ENCODE data around the gene MVB12B. TPM values are rescaled to one million over a fixed set of nuclear protein-coding genes. Genes with fewer than 3 reads are reported as not detected.

Gene MVB12B
- total RNA-seq, 1 donor from 2014 or later = 16.5 TPM

- TF ChIP-seq POLR2A (IDR thresholded peaks at IDR 0.05) (no peak), CTCF (IDR thresholded peaks at IDR 0.05) (no peak), POLR2AphosphoS5 (IDR thresholded peaks at IDR 0.05; ENCODE audit: insufficient read depth in 1 of 2, low read depth in 1 of 2) (no peak)
- peak in 1 of 2 donors; percentile 14 for DNase-seq (ENCODE audit: extremely low spot score in 2 of 2)
- no peaks in the 10 kb centered on the region for H3K27me3 ChIP-seq
- H3K36me3 ChIP-seq = peaks cover 0 to 7% of the 10 kb centered on the region in 2 donors
- H3K9me3 ChIP-seq = no peaks in the 10 kb centered on the region
- intact Hi-C loops (cut with DNase I) = no loop called here
- no peak overlapping the region for H3K27ac ChIP-seq
- no peaks in the 10 kb centered on the region for H3K4me1 ChIP-seq
- no peak overlapping the region for H3K4me3 ChIP-seq
These were observed 95.2 kb downstream of the MVB12B start for GRCh38 chr9:126421567-126422428.

GRCh38 chr9:126423142-126423915 lies 96.7 kb downstream of the MVB12B start:
- no peak for TF ChIP-seq CTCF (IDR thresholded peaks at IDR 0.05)
- TF ChIP-seq POLR2AphosphoS5 (IDR thresholded peaks at IDR 0.05; ENCODE audit: insufficient read depth in 1 of 2, low read depth in 1 of 2) = no peak
- TF ChIP-seq POLR2A (IDR thresholded peaks at IDR 0.05) = no peak
- Histone ChIP-seq H3K27me3 (no peaks in the 10 kb centered on the region), H3K4me3 (no peak overlapping the region), H3K27ac (no peak overlapping the region), H3K9me3 (no peaks in the 10 kb centered on the region), H3K36me3 (peaks cover 0 to 7% of the 10 kb centered on the region in 2 donors), H3K4me1 (no peaks in the 10 kb centered on the region)
- intact Hi-C loops (cut with DNase I) = no loop called here
- DNase-seq (ENCODE audit: extremely low spot score in 2 of 2) = peak in 1 of 2 donors; percentile 65

GRCh38 chr9:126423916-126424185 lies 97.2 kb downstream of the MVB12B start:
- Histone ChIP-seq H3K4me1 (no peaks in the 10 kb centered on the region), H3K4me3 (no peak overlapping the region)
- intact Hi-C loops (cut with DNase I) = no loop called here

GRCh38 chr9:126424511-126424910 lies 97.9 kb downstream of the MVB12B start:
- H3K36me3 ChIP-seq = peaks cover 0 to 7% of the 10 kb centered on the region in 2 donors
- H3K4me3 ChIP-seq = no peak overlapping the region
- TF ChIP-seq POLR2A (IDR thresholded peaks at IDR 0.05) (no peak), CTCF (IDR thresholded peaks at IDR 0.05) (no peak), POLR2AphosphoS5 (IDR thresholded peaks at IDR 0.05; ENCODE audit: insufficient read depth in 1 of 2, low read depth in 1 of 2) (no peak)
- H3K27me3 ChIP-seq = no peaks in the 10 kb centered on the region
- intact Hi-C loops (cut with DNase I) = no loop called here
- H3K27ac ChIP-seq = no peak overlapping the region
- no peaks in the 10 kb centered on the region for H3K9me3 ChIP-seq
- peak in 1 of 2 donors; percentile 13 for DNase-seq (ENCODE audit: extremely low spot score in 2 of 2)
- no peaks in the 10 kb centered on the region for H3K4me1 ChIP-seq

More at GRCh38 chr9:126423916-126424185, 97.2 kb downstream of the MVB12B start:
- H3K27ac ChIP-seq = no peak overlapping the region
- no peaks in the 10 kb centered on the region for H3K9me3 ChIP-seq
- no peak for DNase-seq (ENCODE audit: extremely low spot score in 2 of 2)
- no peak for TF ChIP-seq POLR2AphosphoS5 (IDR thresholded peaks at IDR 0.05; ENCODE audit: insufficient read depth in 1 of 2, low read depth in 1 of 2)
- no peak for TF ChIP-seq CTCF (IDR thresholded peaks at IDR 0.05)
- TF ChIP-seq POLR2A (IDR thresholded peaks at IDR 0.05) = no peak
- no peaks in the 10 kb centered on the region for H3K27me3 ChIP-seq
- H3K36me3 ChIP-seq = peaks cover 0 to 7% of the 10 kb centered on the region in 2 donors

Data from vagina (tissue), 2 donors.